ENCODE data around the gene UAP1. TPM values are rescaled to one million over a fixed set of nuclear protein-coding genes. Genes with fewer than 3 reads are reported as not detected.

UAP1 gene
- total and polyA plus RNA-seq, 8 donors, result 16.5 to 184 (median 58.4) TPM

GRCh38 chr1:162627662-162628296 is 66.3 kb downstream of the UAP1 start:
- Histone ChIP-seq H3K27me3 (no peaks in the 10 kb centered on the region), H3K4me1 (peaks cover 4 to 44% (median 23%) of the 10 kb centered on the region in 4 donors), H3K36me3 (no peaks in the 10 kb centered on the region), H3K27ac (peak overlapping the region in 1 of 5 donors; percentile 74), H3K9me3 (no peaks in the 10 kb centered on the region), H3K4me3 (no peak overlapping the region)
- intact Hi-C loops (cut with DNase I; ENCODE audit: low total_unique reads), result no loop called here
- TF ChIP-seq CTCF (IDR thresholded peaks at IDR 0.05) (peak in 2 of 7 experiments; percentile 20 to 37), EP300 (IDR thresholded peaks at IDR 0.05) (no peak)
- 60 to 65% (median 63%) methylated on average over 3 of the region's 3 CpGs for WGBS, 5 donors
- DNase-seq, result peak in 1 of 2 donors; percentile 35

- WGBS, 5 donors, result 90 to 95% (median 94%) methylated on average over 3 of the region's 3 CpGs
Measured at GRCh38 chr1:162629077-162629627, 67.6 kb downstream of the UAP1 start.

GRCh38 chr1:162629651-162630050 is 68.1 kb downstream of the UAP1 start:
- H3K27ac ChIP-seq, result peak overlapping the region in 4 of 5 donors; percentile 80 to 89 (median 86)

More at GRCh38 chr1:162629077-162629627, 67.6 kb downstream of the UAP1 start:
- H3K9me3 ChIP-seq, result no peaks in the 10 kb centered on the region
- peak overlapping the region in 1 of 5 donors; percentile 87 for H3K27ac ChIP-seq
- DNase-seq, result no peak
- H3K4me3 ChIP-seq, result no peak overlapping the region
- no peaks in the 10 kb centered on the region for H3K27me3 ChIP-seq
- TF ChIP-seq CTCF (IDR thresholded peaks at IDR 0.05), result no peak
- no peak for TF ChIP-seq POLR2AphosphoS5 (IDR thresholded peaks at IDR 0.05)
- TF ChIP-seq EP300 (IDR thresholded peaks at IDR 0.05), result no peak
- TF ChIP-seq POLR2A (IDR thresholded peaks at IDR 0.05), result no peak
- H3K36me3 ChIP-seq, result no peaks in the 10 kb centered on the region
- intact Hi-C loops (cut with DNase I; ENCODE audit: low total_unique reads), result no loop called here
- H3K4me1 ChIP-seq, result peaks cover 5 to 44% (median 23%) of the 10 kb centered on the region in 4 donors

More at GRCh38 chr1:162629651-162630050, 68.1 kb downstream of the UAP1 start:
- no peaks in the 10 kb centered on the region for H3K36me3 ChIP-seq
- no peaks in the 10 kb centered on the region for H3K9me3 ChIP-seq
- no peak for DNase-seq
- WGBS, 5 donors, result 76 to 92% (median 85%) methylated on average over 2 of the region's 2 CpGs
- H3K27me3 ChIP-seq, result no peaks in the 10 kb centered on the region
- intact Hi-C loops (cut with DNase I; ENCODE audit: low total_unique reads), result no loop called here
- H3K4me3 ChIP-seq, result no peak overlapping the region
- H3K4me1 ChIP-seq, result peaks cover 10 to 44% (median 23%) of the 10 kb centered on the region in 4 donors
- TF ChIP-seq POLR2AphosphoS5 (IDR thresholded peaks at IDR 0.05) (no peak), EP300 (IDR thresholded peaks at IDR 0.05) (no peak), CTCF (IDR thresholded peaks at IDR 0.05) (no peak), POLR2A (IDR thresholded peaks at IDR 0.05) (no peak)

All from stomach (tissue), 9 donors.